A549 (cell line): Measurements from ENCODE around the gene ABRAXAS1. TPM values are rescaled to one million over a fixed set of nuclear protein-coding genes. Genes with fewer than 3 reads are reported as not detected.

Experiments used
- ATAC-seq, 2 experiments: fragments of 200-7000 bp in 1 of 2; fragments of >200 bp in 1 of 2; cut with Nextera tagmentation in 1 of 2; cut with Tn5 transposase in 1 of 2; 3 replicates each; pipeline versions ENCODE4 v1.8.0 to v1.9.1; 2018 to 2020; ENCODE audit warnings: mild to moderate bottlenecking in 1 of 2, moderate library complexity in 1 of 2
- CTCF ChIA-PET: fragments of 300-600 bp; sonication (Branson Sonifier 250); formaldehyde crosslinking; extraction: SDS; loops from one replicate; lab custom pipeline; 2021; ENCODE audit warnings: antibody characterized with exemption, inconsistent platforms; lab: Yijun Ruan, JAX
- POLR2A ChIA-PET: fragments of 350-600 bp; formaldehyde crosslinking; extraction: SDS; loops from one replicate; lab custom pipeline; 2021; ENCODE audit warnings: antibody characterized with exemption, inconsistent platforms; lab: Yijun Ruan, JAX
- DNase-seq, 2 experiments: peaks; one replicate each; pipeline versions ENCODE4 v3.0.0 to v3.0.0-alpha.2; 2011 to 2016; ENCODE audit warnings: low read depth in 1 of 2, low spot score in 1 of 2
- FAIRE-seq: peaks from 2 replicates; lab custom pipeline; 2011; peaks lifted over from hg19 to GRCh38; lab: Jason Lieb, UNC
- H3K27ac ChIP-seq, 2 experiments: fragments of >200 bp; sonication (Bioruptor Twin); formaldehyde crosslinking; 3 replicates each; pipeline ENCODE4 v1.5.1; 2016 to 2017
- H3K4me1 ChIP-seq: fragments of >200 bp; sonication (Bioruptor Twin); formaldehyde crosslinking; 3 replicates; pipeline ENCODE4 v1.6.1; 2016
- H3K4me2 ChIP-seq: fragments of >200 bp; sonication (Bioruptor Twin); formaldehyde crosslinking; 3 replicates; pipeline ENCODE4 v1.6.1; 2016
- H3K4me3 ChIP-seq: fragments of >200 bp; sonication (Bioruptor Twin); formaldehyde crosslinking; 3 replicates; pipeline ENCODE4 v1.5.1; 2016
- H3K9me3 ChIP-seq: fragments of >200 bp; sonication (Bioruptor Twin); formaldehyde crosslinking; 3 replicates; pipeline ENCODE4 v1.6.1; 2016
- CHD2 ChIP-seq: fragments of 150-350 bp; IDR thresholded peaks from 2 replicates; pipeline ENCODE4 v1.6.1; 2014; ENCODE audit warnings: low read length; ENCODE audit not compliant: partially characterized antibody
- FOSB ChIP-seq: fragments of 250-450 bp; sonication (Bioruptor Pico); IDR thresholded peaks from 2 replicates; pipeline ENCODE4 v1.5.0; 2020; ENCODE audit warnings: mild to moderate bottlenecking, moderate library complexity
- MAFK ChIP-seq: fragments of 450-650 bp; IDR thresholded peaks from 2 replicates; pipeline ENCODE4 v1.6.1; 2014; ENCODE audit not compliant: partially characterized antibody
- NPAS2 ChIP-seq: fragments of 250-450 bp; sonication (Bioruptor Pico); IDR thresholded peaks from 2 replicates; pipeline ENCODE4 v1.8.0; 2022; ENCODE audit warnings: mild to moderate bottlenecking, moderate library complexity, borderline replicate concordance
- RCOR1 ChIP-seq: fragments of 150-350 bp; IDR thresholded peaks from 2 replicates; pipeline ENCODE4 v1.6.1; 2014; ENCODE audit warnings: antibody characterized with exemption, low read length, low read depth
- RFX5 ChIP-seq: fragments of 450-650 bp; IDR thresholded peaks from 2 replicates; pipeline ENCODE4 v1.7.1; 2014; ENCODE audit warnings: antibody characterized with exemption, mild to moderate bottlenecking, moderate library complexity
- TFCP2L1 ChIP-seq: fragments of 250-450 bp; sonication (Bioruptor Pico); IDR thresholded peaks from 2 replicates; pipeline ENCODE4 v1.5.0; 2021; ENCODE audit warnings: mild to moderate bottlenecking
- WGBS: methylation state at CpG from one replicate; pipeline ENCODE4 v1.1.6; 2017; ENCODE audit errors: missing lambda C conversion rate; 5-methylcytosine and 5-hydroxymethylcytosine counted together
- polyA plus RNA-seq, 4 experiments: library from polyadenylated mRNA; depleted of rRNA in 3 of 4; stranded (reverse); fragments of >200 nt; fragmentation: RNase III in 1 of 4; extraction: RNeasy Plus Mini Kit Qiagen cat#74134 plus additional on column Dnase treatment in 1 of 4; gene quantifications; 2 replicates in 3 of 4; 3 replicates in 1 of 4; pipeline ENCODE4 v1.2.3, GENCODE V29; 2011 to 2017
- TF ChIP-seq, protein P1 (sequence below): fragments of >200 bp; sonication (Bioruptor Twin); formaldehyde crosslinking; IDR thresholded peaks from 2 replicates; pipeline ENCODE4 v1.6.1; 2016
- TF ChIP-seq, protein P2 (sequence below): fragments of 250-450 bp; sonication (Bioruptor Pico); IDR thresholded peaks from 2 replicates; pipeline ENCODE4 v1.5.0; 2021; ENCODE audit warnings: mild to moderate bottlenecking, moderate library complexity, borderline replicate concordance
- TF ChIP-seq, protein P3 (sequence below): IDR thresholded peaks from 2 replicates; pipeline ENCODE4 v1.6.1; 2012; ENCODE audit warnings: low read depth, borderline replicate concordance

ABRAXAS1 gene
- polyA plus RNA-seq, 2 of the 4 experiments (the other 2 are of a cell fraction), result 9.6 to 16.5 TPM

DNA sequence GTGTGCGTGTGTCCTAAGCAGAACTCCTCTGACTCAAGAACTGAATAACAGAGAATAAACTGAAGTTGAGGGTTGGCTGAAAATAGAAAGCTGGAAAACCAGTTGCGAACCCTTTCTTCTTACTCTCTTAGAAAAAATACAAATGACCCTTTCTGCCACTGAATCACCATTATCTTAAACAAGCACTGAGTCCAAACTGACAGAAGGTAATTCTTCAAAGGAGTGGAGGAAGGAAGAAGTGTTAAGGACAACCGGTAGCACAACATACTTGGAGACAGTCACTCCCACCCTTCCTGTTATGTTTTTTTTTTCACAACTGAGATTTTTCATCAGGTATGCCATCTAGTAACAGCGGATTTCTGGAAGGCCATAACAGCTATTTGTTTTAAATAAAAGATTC, 67.3 kb downstream of the ABRAXAS1 start:
- WGBS, result 91% methylated on average over 4 of the region's 4 CpGs
- FAIRE-seq (no peak), DNase-seq (no peak), ATAC-seq (no peak)
- Histone ChIP-seq H3K4me1 (no peaks in the 10 kb centered on the region), H3K4me3 (no peak overlapping the region), H3K4me2 (no peak overlapping the region), H3K9me3 (no peaks in the 10 kb centered on the region), H3K27ac (no peak overlapping the region)
- CTCF ChIA-PET, result no interaction called here
- POLR2A ChIA-PET, result no interaction called here
- TF ChIP-seq, protein P1, sequence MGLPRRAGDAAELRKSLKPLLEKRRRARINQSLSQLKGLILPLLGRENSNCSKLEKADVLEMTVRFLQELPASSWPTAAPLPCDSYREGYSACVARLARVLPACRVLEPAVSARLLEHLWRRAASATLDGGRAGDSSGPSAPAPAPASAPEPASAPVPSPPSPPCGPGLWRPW, result no peak
- TF ChIP-seq RCOR1 (no peak), NPAS2 (CRISPR knock-in tag) (no peak), TFCP2L1 (no peak), MAFK (no peak), RFX5 (no peak), FOSB (CRISPR knock-in tag) (no peak)
- TF ChIP-seq, protein P2, sequence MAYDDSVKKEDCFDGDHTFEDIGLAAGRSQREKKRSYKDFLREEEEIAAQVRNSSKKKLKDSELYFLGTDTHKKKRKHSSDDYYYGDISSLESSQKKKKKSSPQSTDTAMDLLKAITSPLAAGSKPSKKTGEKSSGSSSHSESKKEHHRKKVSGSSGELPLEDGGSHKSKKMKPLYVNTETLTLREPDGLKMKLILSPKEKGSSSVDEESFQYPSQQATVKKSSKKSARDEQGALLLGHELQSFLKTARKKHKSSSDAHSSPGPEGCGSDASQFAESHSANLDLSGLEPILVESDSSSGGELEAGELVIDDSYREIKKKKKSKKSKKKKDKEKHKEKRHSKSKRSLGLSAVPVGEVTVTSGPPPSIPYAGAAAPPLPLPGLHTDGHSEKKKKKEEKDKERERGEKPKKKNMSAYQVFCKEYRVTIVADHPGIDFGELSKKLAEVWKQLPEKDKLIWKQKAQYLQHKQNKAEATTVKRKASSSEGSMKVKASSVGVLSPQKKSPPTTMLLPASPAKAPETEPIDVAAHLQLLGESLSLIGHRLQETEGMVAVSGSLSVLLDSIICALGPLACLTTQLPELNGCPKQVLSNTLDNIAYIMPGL (CRISPR knock-in tag), result no peak
- TF ChIP-seq, protein P3, sequence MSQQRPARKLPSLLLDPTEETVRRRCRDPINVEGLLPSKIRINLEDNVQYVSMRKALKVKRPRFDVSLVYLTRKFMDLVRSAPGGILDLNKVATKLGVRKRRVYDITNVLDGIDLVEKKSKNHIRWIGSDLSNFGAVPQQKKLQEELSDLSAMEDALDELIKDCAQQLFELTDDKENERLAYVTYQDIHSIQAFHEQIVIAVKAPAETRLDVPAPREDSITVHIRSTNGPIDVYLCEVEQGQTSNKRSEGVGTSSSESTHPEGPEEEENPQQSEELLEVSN, result no peak

DNA sequence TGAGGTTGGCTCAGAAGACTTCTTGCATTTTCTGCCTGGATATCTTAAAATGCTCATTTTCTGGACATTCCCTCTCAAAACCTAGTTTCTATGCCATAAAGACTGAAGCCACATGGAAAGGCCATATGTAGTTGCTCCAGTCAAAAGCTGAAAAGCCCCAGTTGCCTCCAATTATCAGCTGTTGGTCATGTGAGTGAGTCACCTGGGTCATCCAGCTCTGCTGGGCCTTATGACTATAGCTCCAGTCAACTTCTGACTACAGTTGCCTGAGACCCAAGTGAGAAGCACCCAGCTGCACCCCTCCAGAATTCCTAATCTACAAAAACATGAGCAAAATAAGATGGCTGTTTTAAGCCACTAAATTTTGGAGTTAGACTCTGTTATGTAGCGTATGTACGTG, 71.2 kb downstream of the ABRAXAS1 start:
- Histone ChIP-seq H3K9me3 (no peaks in the 10 kb centered on the region), H3K27ac (no peak overlapping the region), H3K4me2 (no peak overlapping the region), H3K4me1 (no peaks in the 10 kb centered on the region), H3K4me3 (no peak overlapping the region)
- no peak for FAIRE-seq
- CTCF ChIA-PET, result no interaction called here
- no peak for DNase-seq
- WGBS, result 84% methylated on average over 2 of the region's 2 CpGs
- POLR2A ChIA-PET, result no interaction called here
- no peak for ATAC-seq
- TF ChIP-seq CHD2 (no peak), MAFK (no peak)

Other genes starting within 250 kb of the ABRAXAS1 start
- 27.1 and 35.9 TPM in 2 replicates for gene COQ2, start 200.3 kb downstream of the ABRAXAS1 start, polyA plus RNA-seq (2011; rRNA removed)
- 18.2 to 19.5 TPM (median 18.5 TPM) in 3 replicates for gene COQ2, start 200.3 kb downstream of the ABRAXAS1 start, polyA plus RNA-seq (2017; fragmentation: RNase III; extraction: RNeasy Plus Mini Kit Qiagen cat#74134 plus additional on column Dnase treatment)
- gene HPSE, start 150.3 kb downstream of the ABRAXAS1 start, polyA plus RNA-seq (2011; rRNA removed), result 1.5 and 1.7 TPM in 2 replicates
- gene HPSE, start 150.3 kb downstream of the ABRAXAS1 start, polyA plus RNA-seq (2017; fragmentation: RNase III; extraction: RNeasy Plus Mini Kit Qiagen cat#74134 plus additional on column Dnase treatment), result 0.72 to 0.94 TPM (median 0.81 TPM) in 3 replicates
- gene HELQ, start 29.3 kb downstream of the ABRAXAS1 start, polyA plus RNA-seq (2011; rRNA removed), result 6.3 and 7.3 TPM in 2 replicates
- 4.6 to 5.1 TPM (median 5.0 TPM) in 3 replicates for gene HELQ, start 29.3 kb downstream of the ABRAXAS1 start, polyA plus RNA-seq (2017; fragmentation: RNase III; extraction: RNeasy Plus Mini Kit Qiagen cat#74134 plus additional on column Dnase treatment)
- gene MRPS18C, start 29.0 kb downstream of the ABRAXAS1 start, polyA plus RNA-seq (2011; rRNA removed), result 58.5 and 67.4 TPM in 2 replicates
- gene MRPS18C, start 29.0 kb downstream of the ABRAXAS1 start, polyA plus RNA-seq (2017; fragmentation: RNase III; extraction: RNeasy Plus Mini Kit Qiagen cat#74134 plus additional on column Dnase treatment), result 127 to 132 TPM (median 132 TPM) in 3 replicates
- gene GPAT3, start 51.0 kb upstream of the ABRAXAS1 start, polyA plus RNA-seq (2011; rRNA removed), result 29.9 and 44.9 TPM in 2 replicates
- gene GPAT3, start 51.0 kb upstream of the ABRAXAS1 start, polyA plus RNA-seq (2017; fragmentation: RNase III; extraction: RNeasy Plus Mini Kit Qiagen cat#74134 plus additional on column Dnase treatment), result 12.9 to 16.9 TPM (median 13.1 TPM) in 3 replicates